A549 (cell line): ENCODE results near the gene EXTL1. TPM values are rescaled to one million over a fixed set of nuclear protein-coding genes. Genes with fewer than 3 reads are reported as not detected.

Source experiments
- ATAC-seq, 2 experiments: fragments of 200-7000 bp in 1 of 2; fragments of >200 bp in 1 of 2; cut with Nextera tagmentation in 1 of 2; cut with Tn5 transposase in 1 of 2; 3 replicates each; pipeline versions ENCODE4 v1.8.0 to v1.9.1; 2018 to 2020; ENCODE audit warnings: mild to moderate bottlenecking in 1 of 2, moderate library complexity in 1 of 2
- CTCF ChIA-PET: fragments of 300-600 bp; sonication (Branson Sonifier 250); formaldehyde crosslinking; extraction: SDS; loops from one replicate; lab custom pipeline; 2021; ENCODE audit warnings: antibody characterized with exemption, inconsistent platforms; lab: Yijun Ruan, JAX
- POLR2A ChIA-PET: fragments of 350-600 bp; formaldehyde crosslinking; extraction: SDS; loops from one replicate; lab custom pipeline; 2021; ENCODE audit warnings: antibody characterized with exemption, inconsistent platforms; lab: Yijun Ruan, JAX
- DNase-seq, 2 experiments: peaks; one replicate each; pipeline versions ENCODE4 v3.0.0 to v3.0.0-alpha.2; 2011 to 2016; ENCODE audit warnings: low read depth in 1 of 2, low spot score in 1 of 2
- FAIRE-seq: peaks from 2 replicates; lab custom pipeline; 2011; peaks lifted over from hg19 to GRCh38; lab: Jason Lieb, UNC
- H3K27ac ChIP-seq, 2 experiments: fragments of >200 bp; sonication (Bioruptor Twin); formaldehyde crosslinking; 3 replicates each; pipeline ENCODE4 v1.5.1; 2016 to 2017
- H3K4me1 ChIP-seq: fragments of >200 bp; sonication (Bioruptor Twin); formaldehyde crosslinking; 3 replicates; pipeline ENCODE4 v1.6.1; 2016
- H3K4me2 ChIP-seq: fragments of >200 bp; sonication (Bioruptor Twin); formaldehyde crosslinking; 3 replicates; pipeline ENCODE4 v1.6.1; 2016
- H3K4me3 ChIP-seq: fragments of >200 bp; sonication (Bioruptor Twin); formaldehyde crosslinking; 3 replicates; pipeline ENCODE4 v1.5.1; 2016
- H3K9me3 ChIP-seq: fragments of >200 bp; sonication (Bioruptor Twin); formaldehyde crosslinking; 3 replicates; pipeline ENCODE4 v1.6.1; 2016
- CBX8 ChIP-seq: fragments of 200-600 bp; sonication (generic); IDR thresholded peaks from 2 replicates; pipeline ENCODE4 v1.6.1; 2016
- EHMT2 ChIP-seq: fragments of 200-600 bp; sonication (generic); IDR thresholded peaks from 2 replicates; pipeline ENCODE4 v1.6.1; 2016; ENCODE audit warnings: antibody characterized with exemption, low read depth, mild to moderate bottlenecking, moderate library complexity
- ESRRA ChIP-seq: fragments of 150-350 bp; IDR thresholded peaks from 2 replicates; pipeline ENCODE4 v1.6.1; 2014; ENCODE audit warnings: mild to moderate bottlenecking, low read length, borderline replicate concordance
- HDAC2 ChIP-seq: fragments of 200-600 bp; sonication (generic); IDR thresholded peaks from 2 replicates; pipeline ENCODE4 v1.6.1; 2016
- HOXB5 ChIP-seq: fragments of 250-450 bp; sonication (Bioruptor Pico); IDR thresholded peaks from 2 replicates; pipeline ENCODE4 v1.5.0; 2020; ENCODE audit warnings: mild to moderate bottlenecking, moderate library complexity
- KDM1A ChIP-seq: fragments of 200-600 bp; sonication (generic); IDR thresholded peaks from 2 replicates; pipeline ENCODE4 v1.6.1; 2016; ENCODE audit warnings: low read depth, mild to moderate bottlenecking
- MYC ChIP-seq: IDR thresholded peaks from 2 replicates; pipeline ENCODE4 v1.6.1; 2012; ENCODE audit warnings: mild to moderate bottlenecking, inconsistent platforms, low read length, improper control_type of control experiment, borderline replicate concordance
- NFE2L2 ChIP-seq: fragments of 150-350 bp; conservative IDR thresholded peaks from 2 replicates; pipeline ENCODE4 v1.6.1; 2014; ENCODE audit warnings: low read length
- NPAS2 ChIP-seq: fragments of 250-450 bp; sonication (Bioruptor Pico); IDR thresholded peaks from 2 replicates; pipeline ENCODE4 v1.8.0; 2022; ENCODE audit warnings: mild to moderate bottlenecking, moderate library complexity, borderline replicate concordance
- NR3C1 ChIP-seq: fragments of >200 bp; sonication (Bioruptor Twin); formaldehyde crosslinking; IDR thresholded peaks from 3 replicates; pipeline ENCODE4 v1.6.1; 2017
- PHF8 ChIP-seq: fragments of 200-600 bp; sonication (generic); IDR thresholded peaks from 2 replicates; pipeline ENCODE4 v1.6.1; 2016; ENCODE audit warnings: low read depth, mild to moderate bottlenecking, antibody characterized with exemption, moderate library complexity, borderline replicate concordance
- POLR2AphosphoS2 ChIP-seq: conservative IDR thresholded peaks from 2 replicates; pipeline ENCODE4 v1.6.1; 2012; ENCODE audit warnings: low read length, improper control_type of control experiment, inconsistent platforms
- RAD21 ChIP-seq, 2 experiments: fragments of >200 bp in 1 of 2; sonication (Bioruptor Twin) in 1 of 2; formaldehyde crosslinking in 1 of 2; IDR thresholded peaks in 1 of 2; conservative IDR thresholded peaks in 1 of 2; 2 replicates in 1 of 2; 3 replicates in 1 of 2; pipeline ENCODE4 v1.6.1; 2012 to 2018; ENCODE audit warnings: inconsistent platforms in 1 of 2
- RARB ChIP-seq: fragments of 250-450 bp; sonication (Bioruptor Pico); IDR thresholded peaks from 2 replicates; pipeline ENCODE4 v1.8.0; 2021; ENCODE audit warnings: mild to moderate bottlenecking, moderate library complexity
- RCOR1 ChIP-seq: fragments of 150-350 bp; IDR thresholded peaks from 2 replicates; pipeline ENCODE4 v1.6.1; 2014; ENCODE audit warnings: antibody characterized with exemption, low read length, low read depth
- RFX5 ChIP-seq: fragments of 450-650 bp; IDR thresholded peaks from 2 replicates; pipeline ENCODE4 v1.7.1; 2014; ENCODE audit warnings: antibody characterized with exemption, mild to moderate bottlenecking, moderate library complexity
- RNF2 ChIP-seq: fragments of 200-600 bp; sonication (generic); IDR thresholded peaks from 2 replicates; pipeline ENCODE4 v1.6.1; 2016; ENCODE audit warnings: low read depth, mild to moderate bottlenecking, antibody characterized with exemption, moderate library complexity, borderline replicate concordance
- ZSCAN20 ChIP-seq: fragments of 250-450 bp; sonication (Bioruptor Pico); IDR thresholded peaks from 2 replicates; pipeline ENCODE4 v1.8.0; 2022; ENCODE audit warnings: mild to moderate bottlenecking, moderate library complexity
- WGBS: methylation state at CpG from one replicate; pipeline ENCODE4 v1.1.6; 2017; ENCODE audit errors: missing lambda C conversion rate; 5-methylcytosine and 5-hydroxymethylcytosine counted together
- polyA plus RNA-seq, 4 experiments: library from polyadenylated mRNA; depleted of rRNA in 3 of 4; stranded (reverse); fragments of >200 nt; fragmentation: RNase III in 1 of 4; extraction: RNeasy Plus Mini Kit Qiagen cat#74134 plus additional on column Dnase treatment in 1 of 4; gene quantifications; 2 replicates in 3 of 4; 3 replicates in 1 of 4; pipeline ENCODE4 v1.2.3, GENCODE V29; 2011 to 2017
- TF ChIP-seq, protein P1 (sequence below): fragments of >200 bp; sonication (Bioruptor Twin); formaldehyde crosslinking; IDR thresholded peaks from 3 replicates; pipeline ENCODE4 v1.6.1; 2016
- TF ChIP-seq, protein P2 (sequence below): fragments of 450-650 bp; IDR thresholded peaks from 2 replicates; pipeline ENCODE4 v1.6.1; 2014; ENCODE audit warnings: antibody characterized with exemption
- TF ChIP-seq, protein P3 (sequence below): fragments of >200 bp; sonication (Bioruptor Twin); formaldehyde crosslinking; IDR thresholded peaks from 3 replicates; pipeline ENCODE4 v1.5.1; 2016
- TF ChIP-seq, protein P4 (sequence below): IDR thresholded peaks from 2 replicates; pipeline ENCODE4 v1.6.1; 2012
- TF ChIP-seq, protein P5 (sequence below): fragments of 150-350 bp; IDR thresholded peaks from 2 replicates; pipeline ENCODE4 v1.6.1; 2014; ENCODE audit warnings: low read depth, mild to moderate bottlenecking, low read length
- TF ChIP-seq, protein P6 (sequence below): IDR thresholded peaks from 2 replicates; pipeline ENCODE4 v1.6.1; 2012

Gene EXTL1
- polyA plus RNA-seq, 2 of the 4 experiments (the other 2 are of a cell fraction) = 0.03 to 0.04 TPM

DNA sequence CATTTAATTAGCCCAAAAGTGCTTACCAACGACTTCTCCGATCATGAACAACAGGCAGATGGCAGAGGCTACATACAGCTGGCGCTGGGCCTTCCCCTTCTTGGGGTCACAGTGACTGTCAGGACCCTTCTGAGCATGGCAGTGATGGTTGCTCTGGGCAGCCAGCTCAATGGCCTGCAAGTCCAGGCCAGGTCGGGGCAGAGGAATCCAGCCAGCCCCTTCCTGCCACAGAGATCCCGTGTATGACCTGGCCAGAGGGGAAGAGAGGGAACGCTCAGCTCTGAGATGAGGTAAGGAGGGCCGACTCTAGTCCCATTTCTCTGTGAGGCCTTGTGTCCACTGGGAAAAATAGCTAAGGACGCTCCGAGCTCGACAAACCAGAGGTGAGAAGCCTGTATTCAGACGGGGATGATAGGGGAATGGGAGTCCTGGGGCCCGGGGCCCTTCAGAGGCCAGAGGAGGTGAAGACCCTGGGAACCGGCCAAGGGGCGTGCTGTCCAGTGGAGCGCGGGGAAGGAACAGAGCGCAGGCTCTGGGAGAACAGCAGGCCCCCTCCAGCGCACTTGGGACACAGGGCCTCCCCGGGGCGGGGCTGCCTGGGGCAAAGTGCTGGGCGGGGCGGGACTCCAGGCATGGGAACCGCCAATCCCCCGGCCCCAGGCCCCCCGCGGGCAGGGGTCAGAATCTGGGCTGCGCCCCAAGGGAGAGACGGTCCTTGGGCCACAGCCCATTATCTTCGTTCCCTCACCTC is 23.6 kb downstream of the EXTL1 start (continued):
- TF ChIP-seq, protein P1, sequence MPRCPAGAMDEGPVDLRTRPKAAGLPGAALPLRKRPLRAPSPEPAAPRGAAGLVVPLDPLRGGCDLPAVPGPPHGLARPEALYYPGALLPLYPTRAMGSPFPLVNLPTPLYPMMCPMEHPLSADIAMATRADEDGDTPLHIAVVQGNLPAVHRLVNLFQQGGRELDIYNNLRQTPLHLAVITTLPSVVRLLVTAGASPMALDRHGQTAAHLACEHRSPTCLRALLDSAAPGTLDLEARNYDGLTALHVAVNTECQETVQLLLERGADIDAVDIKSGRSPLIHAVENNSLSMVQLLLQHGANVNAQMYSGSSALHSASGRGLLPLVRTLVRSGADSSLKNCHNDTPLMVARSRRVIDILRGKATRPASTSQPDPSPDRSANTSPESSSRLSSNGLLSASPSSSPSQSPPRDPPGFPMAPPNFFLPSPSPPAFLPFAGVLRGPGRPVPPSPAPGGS = no peak

DNA sequence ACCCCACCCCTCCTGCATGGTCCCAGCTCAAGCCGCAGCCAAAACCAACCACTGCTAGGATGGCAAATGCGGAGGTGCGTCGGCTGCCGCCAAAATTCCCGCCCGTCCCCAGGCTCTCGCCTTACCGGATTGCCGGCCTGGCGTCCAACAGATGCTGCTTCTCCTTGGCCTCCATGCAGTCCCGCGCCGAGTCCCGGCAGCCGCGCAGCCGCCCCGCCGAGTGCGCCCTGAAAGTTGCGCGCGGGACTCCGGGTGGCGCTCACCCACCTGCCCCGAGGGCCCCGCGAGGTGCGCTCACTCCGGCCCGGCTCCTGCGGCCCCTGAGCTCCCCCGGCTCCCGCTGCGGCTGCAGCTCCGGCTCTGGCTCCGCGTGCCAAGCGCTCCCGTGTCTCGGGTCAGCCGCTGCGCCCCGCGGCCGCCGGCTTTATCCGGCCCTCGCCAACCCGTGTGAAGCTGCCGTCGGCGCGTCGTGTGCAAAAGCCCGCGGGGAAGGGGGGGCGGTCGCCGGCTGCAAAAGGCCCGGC is 24.2 kb downstream of the EXTL1 start, which contains the start of gene SLC30A2:
TSS of gene SLC30A2 (minus strand) at position 397 of the 524 bp plus-strand sequence. CDS start at position 175, 222 bp downstream.
- ChIA-PET CTCF (interaction anchor here (0.6 to 1.9 kb wide), 5 partner anchors 9 to 110 kb away, joined by 3 to 11 read pairs (median 3); no protein-coding TSS in a partner anchor), POLR2A (no interaction called here)
- Histone ChIP-seq H3K4me1 (peaks cover 4% of the 10 kb centered on the region; the same call in 1 of the 3 replicates), H3K4me2 (peak within 1 kb of the TSS; percentile 84), H3K4me3 (peak within 1 kb of the TSS; percentile 38), H3K9me3 (no peaks in the 10 kb centered on the region), H3K27ac (no peak within 1 kb of the TSS)
- no peak for DNase-seq
- ATAC-seq = peak; percentile 33 to 52; a peak in 5 of 6 replicates
- no peak for TF ChIP-seq MYC
- TF ChIP-seq RNF2 = no peak
- TF ChIP-seq RCOR1 = no peak
- TF ChIP-seq NR3C1 = no peak
- TF ChIP-seq NPAS2 (CRISPR knock-in tag) = no peak
- no peak for TF ChIP-seq PHF8
- no peak for TF ChIP-seq POLR2AphosphoS2
- TF ChIP-seq EHMT2 = no peak
- TF ChIP-seq, protein P2, sequence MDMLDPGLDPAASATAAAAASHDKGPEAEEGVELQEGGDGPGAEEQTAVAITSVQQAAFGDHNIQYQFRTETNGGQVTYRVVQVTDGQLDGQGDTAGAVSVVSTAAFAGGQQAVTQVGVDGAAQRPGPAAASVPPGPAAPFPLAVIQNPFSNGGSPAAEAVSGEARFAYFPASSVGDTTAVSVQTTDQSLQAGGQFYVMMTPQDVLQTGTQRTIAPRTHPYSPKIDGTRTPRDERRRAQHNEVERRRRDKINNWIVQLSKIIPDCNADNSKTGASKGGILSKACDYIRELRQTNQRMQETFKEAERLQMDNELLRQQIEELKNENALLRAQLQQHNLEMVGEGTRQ = no peak
- no peak for TF ChIP-seq RAD21 (conservative IDR thresholded peaks at IDR 0.05 in 1 of 2, IDR thresholded peaks at IDR 0.05 in 1 of 2)
- WGBS = 20% methylated on average over 14 of the region's 62 CpGs
- no peak for FAIRE-seq

DNA sequence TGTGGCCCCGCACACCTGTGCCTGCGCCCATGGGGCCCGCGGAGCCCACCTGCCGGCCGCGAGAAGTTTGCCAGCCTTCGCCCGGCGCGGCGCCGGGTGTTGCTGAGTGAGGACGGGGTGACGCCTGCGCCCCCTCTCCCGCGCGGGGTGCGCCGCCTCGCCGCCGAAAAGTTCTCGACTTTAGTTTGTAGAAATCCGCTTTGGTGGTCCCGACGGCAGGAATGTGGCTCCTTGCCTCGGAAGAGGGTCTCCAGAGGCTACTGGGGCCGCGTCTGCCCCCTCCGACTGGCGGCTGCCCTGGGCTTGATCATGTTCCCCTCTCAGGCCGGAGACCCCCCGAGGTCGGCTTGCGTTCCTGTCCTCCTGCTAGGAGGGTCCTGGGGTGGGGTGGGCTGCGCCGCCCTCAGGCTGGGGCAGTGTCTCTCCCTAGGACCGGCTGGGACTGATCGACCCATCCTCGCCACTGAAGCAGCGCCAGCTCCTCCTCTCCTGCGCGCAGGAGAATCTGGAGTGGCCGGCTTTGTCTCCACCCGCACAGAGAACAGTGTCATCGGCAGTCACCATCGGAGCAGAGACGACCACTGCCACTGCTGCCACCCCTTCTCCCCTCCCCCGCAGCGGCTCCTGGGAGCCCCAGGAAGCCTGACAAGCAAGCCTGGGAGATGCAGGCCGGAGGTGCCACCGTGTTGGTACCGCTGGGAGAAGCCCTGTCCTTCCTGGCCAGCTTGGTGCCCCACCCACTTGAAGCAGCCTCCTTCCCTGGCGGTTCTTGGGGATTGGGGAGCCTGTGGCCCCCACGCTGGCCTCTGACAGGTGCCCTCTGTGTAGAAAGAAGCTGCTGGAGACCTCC is 24.9 kb downstream of the EXTL1 start:
- peak overlapping the region; percentile 84 for H3K4me2 ChIP-seq
- no peak for DNase-seq
- POLR2A ChIA-PET = no interaction called here
- no peaks in the 10 kb centered on the region for H3K9me3 ChIP-seq
- H3K4me1 ChIP-seq = peaks cover 4% of the 10 kb centered on the region; the same call in 1 of the 3 replicates
- H3K4me3 ChIP-seq = peak overlapping the region; percentile 38
- CTCF ChIA-PET = interaction anchor here (0.6 to 1.3 kb wide), 4 partner anchors 11 to 109 kb away, joined by 3 read pairs; no protein-coding TSS in a partner anchor
- H3K27ac ChIP-seq = no peak overlapping the region
- no peak for FAIRE-seq
- no peak for TF ChIP-seq RCOR1
- TF ChIP-seq RFX5 = no peak
- no peak for TF ChIP-seq NFE2L2
- TF ChIP-seq POLR2AphosphoS2 = no peak
- no peak for TF ChIP-seq HDAC2
- TF ChIP-seq, protein P3, sequence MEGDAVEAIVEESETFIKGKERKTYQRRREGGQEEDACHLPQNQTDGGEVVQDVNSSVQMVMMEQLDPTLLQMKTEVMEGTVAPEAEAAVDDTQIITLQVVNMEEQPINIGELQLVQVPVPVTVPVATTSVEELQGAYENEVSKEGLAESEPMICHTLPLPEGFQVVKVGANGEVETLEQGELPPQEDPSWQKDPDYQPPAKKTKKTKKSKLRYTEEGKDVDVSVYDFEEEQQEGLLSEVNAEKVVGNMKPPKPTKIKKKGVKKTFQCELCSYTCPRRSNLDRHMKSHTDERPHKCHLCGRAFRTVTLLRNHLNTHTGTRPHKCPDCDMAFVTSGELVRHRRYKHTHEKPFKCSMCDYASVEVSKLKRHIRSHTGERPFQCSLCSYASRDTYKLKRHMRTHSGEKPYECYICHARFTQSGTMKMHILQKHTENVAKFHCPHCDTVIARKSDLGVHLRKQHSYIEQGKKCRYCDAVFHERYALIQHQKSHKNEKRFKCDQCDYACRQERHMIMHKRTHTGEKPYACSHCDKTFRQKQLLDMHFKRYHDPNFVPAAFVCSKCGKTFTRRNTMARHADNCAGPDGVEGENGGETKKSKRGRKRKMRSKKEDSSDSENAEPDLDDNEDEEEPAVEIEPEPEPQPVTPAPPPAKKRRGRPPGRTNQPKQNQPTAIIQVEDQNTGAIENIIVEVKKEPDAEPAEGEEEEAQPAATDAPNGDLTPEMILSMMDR = no peak
- TF ChIP-seq ZSCAN20 (CRISPR knock-in tag) = no peak
- no peak for TF ChIP-seq PHF8
- TF ChIP-seq ESRRA = no peak
- no peak for TF ChIP-seq RARB (CRISPR knock-in tag)
- TF ChIP-seq, protein P4, sequence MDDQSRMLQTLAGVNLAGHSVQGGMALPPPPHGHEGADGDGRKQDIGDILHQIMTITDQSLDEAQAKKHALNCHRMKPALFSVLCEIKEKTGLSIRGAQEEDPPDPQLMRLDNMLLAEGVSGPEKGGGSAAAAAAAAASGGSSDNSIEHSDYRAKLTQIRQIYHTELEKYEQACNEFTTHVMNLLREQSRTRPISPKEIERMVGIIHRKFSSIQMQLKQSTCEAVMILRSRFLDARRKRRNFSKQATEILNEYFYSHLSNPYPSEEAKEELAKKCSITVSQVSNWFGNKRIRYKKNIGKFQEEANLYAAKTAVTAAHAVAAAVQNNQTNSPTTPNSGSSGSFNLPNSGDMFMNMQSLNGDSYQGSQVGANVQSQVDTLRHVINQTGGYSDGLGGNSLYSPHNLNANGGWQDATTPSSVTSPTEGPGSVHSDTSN = no peak
- TF ChIP-seq HOXB5 (CRISPR knock-in tag) = no peak
- TF ChIP-seq CBX8 = no peak
- no peak for TF ChIP-seq KDM1A
- TF ChIP-seq, protein P5, sequence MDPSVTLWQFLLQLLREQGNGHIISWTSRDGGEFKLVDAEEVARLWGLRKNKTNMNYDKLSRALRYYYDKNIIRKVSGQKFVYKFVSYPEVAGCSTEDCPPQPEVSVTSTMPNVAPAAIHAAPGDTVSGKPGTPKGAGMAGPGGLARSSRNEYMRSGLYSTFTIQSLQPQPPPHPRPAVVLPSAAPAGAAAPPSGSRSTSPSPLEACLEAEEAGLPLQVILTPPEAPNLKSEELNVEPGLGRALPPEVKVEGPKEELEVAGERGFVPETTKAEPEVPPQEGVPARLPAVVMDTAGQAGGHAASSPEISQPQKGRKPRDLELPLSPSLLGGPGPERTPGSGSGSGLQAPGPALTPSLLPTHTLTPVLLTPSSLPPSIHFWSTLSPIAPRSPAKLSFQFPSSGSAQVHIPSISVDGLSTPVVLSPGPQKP = no peak
- TF ChIP-seq, protein P6, sequence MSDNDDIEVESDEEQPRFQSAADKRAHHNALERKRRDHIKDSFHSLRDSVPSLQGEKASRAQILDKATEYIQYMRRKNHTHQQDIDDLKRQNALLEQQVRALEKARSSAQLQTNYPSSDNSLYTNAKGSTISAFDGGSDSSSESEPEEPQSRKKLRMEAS = no peak
- TF ChIP-seq, all 56 proteins: peak for 0
- peak in 1 of 2 experiments; percentile 39; a peak in 3 of 6 replicates for ATAC-seq
- 0% methylated on average over 5 of the region's 57 CpGs for WGBS
